ENCODE measurements around the gene LEKR1.
"Not testable (repeated sequence)": the region's sequence is repeated elsewhere in the genome, so short reads cannot be mapped to it uniquely, and the experiment has no call there.

GRCh38 chr3:156914300-156914699 lies 88.1 kb downstream of the LEKR1 start:
- not testable (repeated sequence) for TF ChIP-seq CTCF, EZH2phosphoT487 (IDR thresholded peaks at IDR 0.05; ENCODE audit: low read length)
